ENCODE measurements around the gene R3HDM2.

DNA sequence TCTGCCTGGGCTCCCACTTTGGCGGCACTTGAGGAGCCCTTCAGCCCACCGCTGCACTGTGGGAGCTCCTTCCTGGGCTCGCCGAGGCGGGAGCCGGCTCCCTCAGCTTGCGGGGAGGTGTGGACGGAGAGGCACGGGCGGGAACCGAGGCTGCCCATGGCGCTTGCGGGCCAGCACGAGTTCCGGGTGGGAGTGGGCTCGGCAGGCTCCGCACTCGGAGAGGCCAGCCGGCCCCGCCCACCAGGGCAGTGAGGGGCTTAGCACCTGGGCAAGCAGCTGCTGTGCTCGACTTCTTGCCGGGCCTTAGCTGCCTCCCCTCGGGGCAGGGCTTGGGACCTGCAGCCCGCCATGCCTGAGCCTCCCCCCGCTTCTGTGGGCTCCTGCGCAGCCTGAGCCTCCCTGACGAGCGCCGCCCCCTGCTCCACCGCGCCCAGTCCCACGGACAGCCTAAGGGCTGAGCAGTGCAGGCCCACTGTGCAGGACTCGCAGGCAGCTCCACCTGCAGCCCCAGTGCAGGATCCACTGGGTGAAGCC lies 44.6 kb downstream of the R3HDM2 start:
- TF ChIP-seq, protein P1, sequence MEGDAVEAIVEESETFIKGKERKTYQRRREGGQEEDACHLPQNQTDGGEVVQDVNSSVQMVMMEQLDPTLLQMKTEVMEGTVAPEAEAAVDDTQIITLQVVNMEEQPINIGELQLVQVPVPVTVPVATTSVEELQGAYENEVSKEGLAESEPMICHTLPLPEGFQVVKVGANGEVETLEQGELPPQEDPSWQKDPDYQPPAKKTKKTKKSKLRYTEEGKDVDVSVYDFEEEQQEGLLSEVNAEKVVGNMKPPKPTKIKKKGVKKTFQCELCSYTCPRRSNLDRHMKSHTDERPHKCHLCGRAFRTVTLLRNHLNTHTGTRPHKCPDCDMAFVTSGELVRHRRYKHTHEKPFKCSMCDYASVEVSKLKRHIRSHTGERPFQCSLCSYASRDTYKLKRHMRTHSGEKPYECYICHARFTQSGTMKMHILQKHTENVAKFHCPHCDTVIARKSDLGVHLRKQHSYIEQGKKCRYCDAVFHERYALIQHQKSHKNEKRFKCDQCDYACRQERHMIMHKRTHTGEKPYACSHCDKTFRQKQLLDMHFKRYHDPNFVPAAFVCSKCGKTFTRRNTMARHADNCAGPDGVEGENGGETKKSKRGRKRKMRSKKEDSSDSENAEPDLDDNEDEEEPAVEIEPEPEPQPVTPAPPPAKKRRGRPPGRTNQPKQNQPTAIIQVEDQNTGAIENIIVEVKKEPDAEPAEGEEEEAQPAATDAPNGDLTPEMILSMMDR (IDR thresholded peaks at IDR 0.05) = no peak
- TF ChIP-seq EZH2 (IDR thresholded peaks at IDR 0.05; ENCODE audit: borderline replicate concordance, insufficient read depth, low read depth, low read length, poor library complexity, severe bottlenecking) = no peak

Measured in B cell (primary cell).